CD4-positive, alpha-beta T cell treated with Interleukin-21 for 1 hour (primary cell): Measurements from ENCODE around the gene KLHL14.
"Not testable (repeated sequence)": the region's sequence is repeated elsewhere in the genome, so short reads cannot be mapped to it uniquely, and the experiment has no call there.

ENCODE experiments used
- DNase-seq: peaks from one replicate; pipeline ENCODE4 v3.0.0-alpha.2; 2020

KLHL14 gene

GRCh38 chr18:32772581-32773381 is at the start of gene KLHL14:
TSS of gene KLHL14 (minus strand) at chr18:32773023. CDS start at chr18:32770591, 2,432 bp downstream.
- no peak for DNase-seq

GRCh38 chr18:32822197-32822596 is 49.4 kb upstream of the KLHL14 start:
- no peak for DNase-seq

GRCh38 chr18:32815881-32816280 is 43.1 kb upstream of the KLHL14 start:
- DNase-seq: no peak

- no peak for DNase-seq
Measured at GRCh38 chr18:32812342-32812741, 39.5 kb upstream of the KLHL14 start.

DNA sequence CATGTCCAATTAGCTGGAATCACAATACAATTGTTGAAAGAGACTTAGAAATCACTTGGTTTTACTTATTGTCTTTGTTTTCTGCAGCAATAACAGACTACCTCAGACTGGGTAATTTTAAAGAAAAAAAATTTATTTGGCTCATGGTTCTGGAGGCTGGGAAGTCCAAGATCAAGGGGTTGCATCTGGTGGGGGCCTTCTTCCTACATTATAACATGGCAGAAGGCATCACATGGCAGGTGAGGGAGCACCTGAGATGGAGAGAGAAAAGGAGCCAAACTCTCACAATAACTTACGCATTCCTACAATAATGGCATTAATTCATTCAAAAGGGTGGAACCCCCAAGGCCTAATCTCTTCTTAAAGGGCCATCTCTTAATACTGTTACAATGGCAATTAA is 37.5 kb upstream of the KLHL14 start:
- DNase-seq: no peak

- DNase-seq: no peak
Measured at GRCh38 chr18:32805354-32805753, 32.5 kb upstream of the KLHL14 start.

DNA sequence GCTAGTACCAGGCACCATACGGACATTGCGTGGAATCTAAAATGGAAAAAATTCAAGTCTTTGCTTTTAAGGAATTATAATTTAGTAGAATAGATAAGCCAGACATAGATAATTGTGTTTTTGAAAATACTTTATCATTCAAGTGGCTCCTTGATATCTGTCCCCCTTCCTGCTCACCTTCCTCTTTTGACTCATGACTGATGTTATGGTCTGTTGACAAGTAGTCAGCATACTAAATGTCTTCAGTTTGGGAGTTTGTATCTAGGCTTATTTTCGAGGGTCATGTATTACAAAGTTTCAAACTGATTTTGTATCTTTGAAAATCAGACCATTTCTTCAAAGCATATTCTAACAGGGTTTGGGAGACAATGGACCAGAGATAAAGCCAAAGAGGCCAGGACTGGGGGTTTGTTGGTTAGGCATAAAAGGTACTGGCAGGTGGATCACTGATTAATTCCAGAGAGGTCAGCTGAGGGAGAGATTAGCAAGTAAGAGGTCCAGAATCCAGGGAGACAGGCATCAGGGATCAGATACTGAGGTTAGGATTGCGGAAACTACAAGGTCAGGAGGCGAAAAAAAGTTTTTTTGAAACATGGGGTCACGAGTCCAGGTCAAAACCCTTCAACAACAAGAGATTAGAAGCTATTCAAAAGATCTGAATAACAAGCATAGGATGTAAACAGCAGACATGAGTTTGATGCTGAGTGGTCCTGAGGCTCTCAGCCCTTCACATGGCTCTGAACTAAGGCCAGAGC is 31.5 kb upstream of the KLHL14 start:
- no peak for DNase-seq

DNA sequence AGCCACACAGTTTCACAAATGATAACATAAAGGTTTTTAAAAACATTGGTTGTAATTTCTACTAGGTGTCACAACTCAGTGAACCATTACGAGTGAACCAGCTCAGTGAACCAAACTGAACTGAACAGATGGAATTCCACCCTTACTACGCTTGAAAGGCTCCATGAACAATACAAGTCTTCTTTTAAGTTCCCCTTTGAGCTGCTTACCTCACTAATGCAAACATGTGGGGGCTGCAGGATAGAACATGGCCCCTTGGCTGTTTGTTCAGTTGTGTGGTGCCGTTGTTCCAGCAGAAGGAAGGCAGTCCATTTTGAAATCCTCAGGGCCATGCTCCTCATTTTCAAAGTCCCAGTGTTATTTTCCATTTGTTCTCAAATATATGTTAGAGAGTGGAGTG is 30.7 kb upstream of the KLHL14 start:
- no peak for DNase-seq

- no peak for DNase-seq
Measured at GRCh38 chr18:32802591-32803451, 30.0 kb upstream of the KLHL14 start.

- DNase-seq: no peak
Measured at GRCh38 chr18:32801228-32801627, 28.4 kb upstream of the KLHL14 start.

GRCh38 chr18:32798209-32798960 is 25.6 kb upstream of the KLHL14 start:
- DNase-seq: no peak

DNA sequence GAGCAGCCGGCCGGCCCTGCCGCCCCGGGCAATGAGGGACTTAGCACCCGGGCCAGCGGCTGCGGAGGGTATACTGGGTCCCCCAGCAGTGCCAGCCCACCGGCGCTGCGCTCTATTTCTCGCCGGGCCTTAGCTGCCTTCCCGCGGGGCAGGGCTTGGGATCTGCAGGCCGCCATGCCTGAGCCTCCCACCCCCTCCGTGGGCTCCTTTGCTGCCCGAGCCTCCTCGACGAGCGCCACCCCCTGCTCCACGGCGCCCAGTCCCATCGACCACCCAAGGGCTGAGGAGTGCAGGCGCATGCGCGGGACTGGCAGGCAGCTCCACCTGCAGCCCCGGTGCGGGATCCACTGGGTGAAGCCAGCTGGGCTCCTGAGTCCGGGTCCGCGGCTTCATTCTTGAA is 21.8 kb upstream of the KLHL14 start:
- not testable (repeated sequence) for DNase-seq

DNA sequence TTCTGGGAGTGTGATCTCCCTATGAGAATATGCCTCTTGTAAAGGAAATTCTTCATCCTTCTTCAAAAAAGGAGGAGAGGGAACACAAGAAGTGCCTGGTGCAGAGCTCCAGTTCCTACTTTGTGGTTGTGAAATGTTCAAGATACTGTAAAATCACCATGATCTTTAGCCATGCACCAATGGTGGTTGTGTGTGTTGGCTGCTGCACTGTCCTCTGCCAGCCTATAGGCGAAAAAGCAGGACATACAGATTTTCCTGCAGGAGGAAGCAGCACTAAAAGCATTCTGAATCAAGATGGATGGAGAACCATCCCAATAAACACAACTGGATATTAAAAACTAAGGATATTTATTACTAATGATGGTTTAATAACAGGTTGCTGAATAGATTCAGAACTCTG is 6.2 kb upstream of the KLHL14 start:
- no peak for DNase-seq

GRCh38 chr18:32777049-32777448 is 4.2 kb upstream of the KLHL14 start:
- DNase-seq: no peak

DNA sequence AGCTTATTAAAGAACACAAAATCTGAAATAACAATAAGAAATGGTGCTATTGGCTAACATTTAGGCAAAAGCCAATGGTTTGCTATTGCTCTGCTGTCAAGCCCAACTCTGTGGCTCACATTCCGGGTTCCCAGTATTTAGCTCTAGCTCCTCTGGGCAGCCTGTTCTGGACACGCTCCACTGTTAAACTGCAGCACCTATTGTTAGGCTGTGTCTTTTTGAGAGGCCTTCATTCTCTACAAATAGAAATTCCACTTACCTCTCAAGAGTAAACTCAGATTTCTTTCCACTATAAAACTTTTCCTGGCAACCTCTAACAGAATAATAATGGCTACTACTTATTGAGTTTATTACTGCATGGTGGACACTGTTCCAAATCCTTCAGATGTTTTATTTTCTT is 3.7 kb upstream of the KLHL14 start:
- no peak for DNase-seq

GRCh38 chr18:32775628-32776027 is 2.8 kb upstream of the KLHL14 start:
- no peak for DNase-seq

- DNase-seq: no peak
Measured at GRCh38 chr18:32773382-32773712, 524 bp upstream of the KLHL14 start.

GRCh38 chr18:32771871-32772580 is 797 bp downstream of the KLHL14 start:
- no peak for DNase-seq

DNA sequence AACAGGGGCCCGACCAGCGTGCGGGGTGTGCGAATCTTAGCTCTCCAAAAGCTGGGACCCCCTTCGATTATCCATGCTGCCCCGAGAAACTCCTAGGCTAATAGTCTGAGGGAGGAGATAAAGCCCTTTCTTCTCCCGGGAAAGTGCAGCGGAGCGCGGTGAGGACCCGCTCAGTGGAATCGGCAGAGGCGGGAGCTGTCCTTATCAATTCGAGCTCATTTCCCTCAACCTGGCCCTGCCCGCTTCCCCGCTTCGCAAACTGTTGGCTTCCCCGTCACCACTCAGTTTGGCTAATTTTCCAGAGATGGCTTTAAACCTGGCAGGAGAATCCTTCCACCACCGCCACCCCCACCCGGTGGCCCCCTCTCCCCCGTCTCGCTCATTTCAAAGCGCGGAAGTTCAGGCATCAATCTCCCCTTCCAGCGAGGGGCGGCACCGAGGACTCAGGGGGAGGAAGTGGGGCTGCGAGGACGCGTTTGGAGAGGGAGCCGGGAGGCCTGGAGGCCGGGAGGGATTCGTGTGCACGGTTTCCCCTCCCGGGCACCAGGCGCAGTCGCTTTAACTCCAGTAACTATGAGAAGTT is 1.6 kb downstream of the KLHL14 start:
- no peak for DNase-seq

GRCh38 chr18:32770666-32771168 is 2.1 kb downstream of the KLHL14 start:
- no peak for DNase-seq

DNA sequence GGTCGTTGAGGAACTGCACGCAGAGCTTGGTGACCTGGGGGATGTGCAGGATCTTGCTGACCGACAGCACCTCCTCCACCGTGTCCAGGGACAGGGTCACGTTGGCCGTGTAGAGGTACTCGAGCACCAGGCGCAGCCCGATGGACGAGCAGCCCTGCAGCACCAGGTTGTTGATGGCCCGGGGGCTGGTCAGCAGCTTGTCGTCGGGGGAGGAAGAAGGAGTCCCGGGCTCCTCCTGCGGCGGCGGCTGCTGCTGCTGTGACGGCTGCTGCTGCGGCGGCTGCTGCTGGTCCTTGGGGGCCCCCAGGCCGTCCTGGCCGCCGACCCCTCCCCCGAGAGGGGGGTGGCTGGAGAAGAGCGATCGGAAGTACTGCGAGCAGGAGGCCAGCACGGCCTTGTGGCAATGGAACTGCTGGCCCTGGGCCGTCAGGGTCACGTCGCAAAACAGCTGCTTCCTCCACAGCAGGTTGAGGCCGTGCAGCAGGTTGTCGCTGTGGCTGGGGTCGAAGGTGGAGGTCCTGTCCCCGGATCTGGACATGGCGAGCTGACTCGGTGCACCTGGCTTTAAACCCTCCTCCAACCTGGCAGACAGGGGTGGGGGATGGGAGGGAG is 2.7 kb downstream of the KLHL14 start:
- no peak for DNase-seq
